DND-41 (cell line): ENCODE measurements around the gene KANSL1.

Source experiments
- EZH2 ChIP-seq: IDR thresholded peaks from 3 replicates; pipeline ENCODE4 v1.6.1; 2012; ENCODE audit warnings: borderline replicate concordance, low read depth, mild to moderate bottlenecking, moderate library complexity, low read length, inconsistent platforms; ENCODE audit not compliant: severe bottlenecking
- TF ChIP-seq, protein P1 (sequence below): IDR thresholded peaks from 2 replicates; pipeline ENCODE4 v1.5.1; 2012; ENCODE audit warnings: borderline replicate concordance, low read length, moderate library complexity, mild to moderate bottlenecking; ENCODE audit not compliant: poor library complexity, severe bottlenecking; ENCODE audit errors: extremely low read depth

DNA sequence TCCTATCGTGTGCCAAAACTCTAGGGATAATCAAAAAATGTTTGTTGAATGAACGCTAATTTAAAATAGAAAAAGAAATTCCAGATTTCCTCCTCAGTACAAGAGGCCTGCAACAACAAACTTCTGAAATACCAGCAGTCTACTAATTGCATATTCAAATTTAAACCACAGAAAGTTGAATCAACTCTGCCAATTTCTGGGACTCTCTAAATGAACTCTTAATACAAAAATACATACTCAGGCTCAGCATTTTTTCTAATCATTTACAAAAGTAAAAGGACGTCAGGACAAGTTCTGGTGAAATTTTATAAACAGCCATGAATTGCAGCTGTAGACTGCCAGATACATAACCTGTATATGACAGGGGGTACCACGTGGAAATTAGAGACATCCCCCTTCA, 49.0 kb downstream of the KANSL1 start:
- TF ChIP-seq, protein P1, sequence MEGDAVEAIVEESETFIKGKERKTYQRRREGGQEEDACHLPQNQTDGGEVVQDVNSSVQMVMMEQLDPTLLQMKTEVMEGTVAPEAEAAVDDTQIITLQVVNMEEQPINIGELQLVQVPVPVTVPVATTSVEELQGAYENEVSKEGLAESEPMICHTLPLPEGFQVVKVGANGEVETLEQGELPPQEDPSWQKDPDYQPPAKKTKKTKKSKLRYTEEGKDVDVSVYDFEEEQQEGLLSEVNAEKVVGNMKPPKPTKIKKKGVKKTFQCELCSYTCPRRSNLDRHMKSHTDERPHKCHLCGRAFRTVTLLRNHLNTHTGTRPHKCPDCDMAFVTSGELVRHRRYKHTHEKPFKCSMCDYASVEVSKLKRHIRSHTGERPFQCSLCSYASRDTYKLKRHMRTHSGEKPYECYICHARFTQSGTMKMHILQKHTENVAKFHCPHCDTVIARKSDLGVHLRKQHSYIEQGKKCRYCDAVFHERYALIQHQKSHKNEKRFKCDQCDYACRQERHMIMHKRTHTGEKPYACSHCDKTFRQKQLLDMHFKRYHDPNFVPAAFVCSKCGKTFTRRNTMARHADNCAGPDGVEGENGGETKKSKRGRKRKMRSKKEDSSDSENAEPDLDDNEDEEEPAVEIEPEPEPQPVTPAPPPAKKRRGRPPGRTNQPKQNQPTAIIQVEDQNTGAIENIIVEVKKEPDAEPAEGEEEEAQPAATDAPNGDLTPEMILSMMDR = no peak
- no peak for TF ChIP-seq EZH2
